Measurements from ENCODE around the gene DSPP. TPM values are rescaled to one million over a fixed set of nuclear protein-coding genes. Genes with fewer than 3 reads are reported as not detected.

Gene DSPP
- total RNA-seq, 1 experiment from 2014 or later = not detected

DNA sequence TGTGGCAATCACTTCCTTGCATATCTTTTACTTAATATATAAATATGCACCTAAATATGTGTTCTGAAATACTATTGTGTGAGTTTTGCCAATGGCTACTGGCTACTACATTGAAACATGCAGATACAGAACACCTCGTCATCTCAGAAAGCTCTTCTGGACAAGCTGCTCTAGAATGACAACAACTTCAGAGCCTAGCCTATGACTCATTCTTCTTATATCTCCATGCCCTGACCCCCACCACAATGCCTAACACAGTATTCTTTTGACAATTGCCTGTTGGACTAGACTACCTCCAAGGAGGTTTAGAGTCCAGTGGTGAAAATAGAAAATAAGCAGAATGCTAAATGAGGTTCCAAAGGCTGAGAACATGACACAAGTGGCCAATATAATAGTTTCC lies 24.1 kb downstream of the DSPP start:
- DNase-seq (ENCODE audit: low spot score) = no peak
- no peaks in the 10 kb centered on the region for H3K27me3 Mint-ChIP-seq (ENCODE audit: low read depth)
- H3K4me1 Mint-ChIP-seq = no peaks in the 10 kb centered on the region
- peaks cover 14% of the 10 kb centered on the region for H3K9me3 Mint-ChIP-seq
- CTCF ChIA-PET = no interaction called here
- no peaks in the 10 kb centered on the region for H3K36me3 Mint-ChIP-seq
- TF ChIP-seq ZNF423 (CRISPR knock-in tag; IDR thresholded peaks at IDR 0.05) (no peak), NFE2L1 (CRISPR knock-in tag; IDR thresholded peaks at IDR 0.05) (no peak), IRF2 (CRISPR knock-in tag; IDR thresholded peaks at IDR 0.05; ENCODE audit: borderline replicate concordance, low read depth) (no peak), FOXJ3 (CRISPR knock-in tag; IDR thresholded peaks at IDR 0.05; ENCODE audit: borderline replicate concordance) (no peak), HMGXB4 (CRISPR knock-in tag; IDR thresholded peaks at IDR 0.05) (no peak), EMX1 (CRISPR knock-in tag; IDR thresholded peaks at IDR 0.05) (no peak), ZNF263 (CRISPR knock-in tag; IDR thresholded peaks at IDR 0.05; ENCODE audit: low read depth) (no peak), MAX (CRISPR knock-in tag; IDR thresholded peaks at IDR 0.05) (no peak), KAT7 (CRISPR knock-in tag; IDR thresholded peaks at IDR 0.05; ENCODE audit: borderline replicate concordance) (no peak), PREB (CRISPR knock-in tag; IDR thresholded peaks at IDR 0.05; ENCODE audit: borderline replicate concordance) (no peak), MLX (CRISPR knock-in tag; IDR thresholded peaks at IDR 0.05) (no peak)
- H3K4me3 Mint-ChIP-seq = no peak overlapping the region
- H3K27ac Mint-ChIP-seq = no peak overlapping the region
- POLR2A ChIA-PET = no interaction called here
- ATAC-seq = no peak

DNA sequence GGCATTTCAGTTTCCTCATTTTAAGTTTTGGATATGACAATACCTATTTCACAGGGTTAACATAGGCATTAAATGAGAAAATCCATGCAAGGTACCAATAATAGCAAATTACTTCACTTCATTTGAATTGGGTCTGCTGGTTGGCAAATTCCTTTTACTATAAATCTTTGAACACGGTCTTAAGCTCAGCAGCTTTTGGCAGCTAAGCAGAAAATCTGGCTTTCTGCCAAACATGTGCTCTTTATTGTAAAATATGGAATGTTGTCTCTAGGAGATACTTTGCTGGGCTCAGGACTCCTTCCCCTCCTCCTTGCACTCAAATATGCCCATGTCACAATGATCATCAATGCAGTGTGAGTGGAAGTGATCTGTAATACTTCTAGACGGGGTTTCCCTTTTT lies 24.9 kb downstream of the DSPP start:
- H3K27ac Mint-ChIP-seq = no peak overlapping the region
- peaks cover 18% of the 10 kb centered on the region for H3K9me3 Mint-ChIP-seq
- DNase-seq (ENCODE audit: low spot score) (no peak), ATAC-seq (no peak)
- no peaks in the 10 kb centered on the region for H3K4me1 Mint-ChIP-seq
- POLR2A ChIA-PET = no interaction called here
- H3K4me3 Mint-ChIP-seq = no peak overlapping the region
- H3K36me3 Mint-ChIP-seq = no peaks in the 10 kb centered on the region
- H3K27me3 Mint-ChIP-seq (ENCODE audit: low read depth) = no peaks in the 10 kb centered on the region
- CTCF ChIA-PET = interaction anchor here (1.0 kb wide), 1 partner anchor 89 kb away, joined by 3 read pairs; no protein-coding TSS in a partner anchor
- no peak for TF ChIP-seq FOXJ3 (CRISPR knock-in tag; IDR thresholded peaks at IDR 0.05; ENCODE audit: borderline replicate concordance)
- no peak for TF ChIP-seq ZBTB21 (CRISPR knock-in tag; IDR thresholded peaks at IDR 0.05; ENCODE audit: borderline replicate concordance)
- no peak for TF ChIP-seq ZNF512 (CRISPR knock-in tag; IDR thresholded peaks at IDR 0.05; ENCODE audit: borderline replicate concordance)
- TF ChIP-seq ZNF416 (CRISPR knock-in tag; IDR thresholded peaks at IDR 0.05) = no peak
- no peak for TF ChIP-seq RELA (CRISPR knock-in tag; IDR thresholded peaks at IDR 0.05; ENCODE audit: borderline replicate concordance)
- no peak for TF ChIP-seq HMGA2 (CRISPR knock-in tag; IDR thresholded peaks at IDR 0.05)
- TF ChIP-seq SOX15 (CRISPR knock-in tag; IDR thresholded peaks at IDR 0.05) = no peak
- no peak for TF ChIP-seq USF2 (CRISPR knock-in tag; IDR thresholded peaks at IDR 0.05)
- no peak for TF ChIP-seq NFATC4 (CRISPR knock-in tag; IDR thresholded peaks at IDR 0.05)
- no peak for TF ChIP-seq TEAD1 (CRISPR knock-in tag; IDR thresholded peaks at IDR 0.05)
- TF ChIP-seq PREB (CRISPR knock-in tag; IDR thresholded peaks at IDR 0.05; ENCODE audit: borderline replicate concordance) = no peak
- TF ChIP-seq ESRRA (CRISPR knock-in tag; IDR thresholded peaks at IDR 0.05; ENCODE audit: borderline replicate concordance) = no peak
- no peak for TF ChIP-seq ZNF396 (CRISPR knock-in tag; IDR thresholded peaks at IDR 0.05; ENCODE audit: borderline replicate concordance)
- no peak for TF ChIP-seq ZNF121 (CRISPR knock-in tag; IDR thresholded peaks at IDR 0.05)
- TF ChIP-seq MAX (CRISPR knock-in tag; IDR thresholded peaks at IDR 0.05) = no peak
- no peak for TF ChIP-seq SMAD4 (CRISPR knock-in tag; IDR thresholded peaks at IDR 0.05)
- no peak for TF ChIP-seq ERG (CRISPR knock-in tag; IDR thresholded peaks at IDR 0.05)
